ENCODE data around the gene STON1. TPM values are rescaled to one million over a fixed set of nuclear protein-coding genes. Genes with fewer than 3 reads are reported as not detected.
A peak's percentile ranks its signal among the peaks of the same experiment; 100 is the strongest.

STON1 gene
- 7.7 TPM for polyA plus RNA-seq (2013, experiment 1 of 2)
- polyA plus RNA-seq (2013, experiment 2 of 2): 11.9 TPM

GRCh38 chr2:48530033-48530811 lies at the start of gene STON1:
Gene STON1 (plus strand): TSS chr2:48530154. CDS start chr2:48580634, 50,480 bp downstream.
- Histone ChIP-seq H3K4me3 (ENCODE audit: low read length) (peak within 1 kb of the TSS; percentile 85), H3K27me3 (ENCODE audit: insufficient read depth, low read length) (no peaks in the 10 kb centered on the region), H3K27ac (ENCODE audit: low read depth, low read length) (0 out of 2 replicates have a peak within 1 kb of the TSS, but pooled peaks have one; percentile 37), H3K9ac (ENCODE audit: low read depth, low read length) (peak within 1 kb of the TSS; percentile 68), H3K36me3 (ENCODE audit: insufficient read depth, low read length) (no peaks in the 10 kb centered on the region), H3K9me3 (ENCODE audit: insufficient read depth, low read depth, low read length) (no peaks in the 10 kb centered on the region), H3K4me1 (ENCODE audit: insufficient read depth, low read length) (peaks cover 23% of the 10 kb centered on the region)
- under 1% methylated on average over 50 of the region's 62 CpGs for WGBS

GRCh38 chr2:48480526-48480925 lies 49.4 kb upstream of the STON1 start:
- Histone ChIP-seq H3K9me3 (ENCODE audit: insufficient read depth, low read depth, low read length) (no peaks in the 10 kb centered on the region), H3K9ac (ENCODE audit: low read depth, low read length) (no peak overlapping the region), H3K4me1 (ENCODE audit: insufficient read depth, low read length) (no peaks in the 10 kb centered on the region), H3K4me3 (ENCODE audit: low read length) (no peak overlapping the region), H3K27ac (ENCODE audit: low read depth, low read length) (no peak overlapping the region), H3K27me3 (ENCODE audit: insufficient read depth, low read length) (no peaks in the 10 kb centered on the region), H3K36me3 (ENCODE audit: insufficient read depth, low read length) (peaks cover 57% of the 10 kb centered on the region)
- WGBS: 98% methylated on average over 2 of the region's 3 CpGs

GRCh38 chr2:48482313-48482712 lies 47.6 kb upstream of the STON1 start:
- Histone ChIP-seq H3K27me3 (ENCODE audit: insufficient read depth, low read length) (no peaks in the 10 kb centered on the region), H3K4me1 (ENCODE audit: insufficient read depth, low read length) (no peaks in the 10 kb centered on the region), H3K36me3 (ENCODE audit: insufficient read depth, low read length) (peaks cover 72% of the 10 kb centered on the region), H3K27ac (ENCODE audit: low read depth, low read length) (no peak overlapping the region), H3K4me3 (ENCODE audit: low read length) (no peak overlapping the region), H3K9ac (ENCODE audit: low read depth, low read length) (no peak overlapping the region), H3K9me3 (ENCODE audit: insufficient read depth, low read depth, low read length) (no peaks in the 10 kb centered on the region)
- 83% methylated on average over 1 of the region's 1 CpG for WGBS

- H3K27ac ChIP-seq (ENCODE audit: low read depth, low read length): no peak overlapping the region
- H3K4me3 ChIP-seq (ENCODE audit: low read length): no peak overlapping the region
- 73% methylated on average over 4 of the region's 5 CpGs for WGBS
- H3K9me3 ChIP-seq (ENCODE audit: insufficient read depth, low read depth, low read length): no peaks in the 10 kb centered on the region
- H3K4me1 ChIP-seq (ENCODE audit: insufficient read depth, low read length): no peaks in the 10 kb centered on the region
- no peaks in the 10 kb centered on the region for H3K27me3 ChIP-seq (ENCODE audit: insufficient read depth, low read length)
- no peak overlapping the region for H3K9ac ChIP-seq (ENCODE audit: low read depth, low read length)
- H3K36me3 ChIP-seq (ENCODE audit: insufficient read depth, low read length): peaks cover 74% of the 10 kb centered on the region
Observed at GRCh38 chr2:48482769-48483168, 47.2 kb upstream of the STON1 start.

GRCh38 chr2:48483506-48483905 lies 46.4 kb upstream of the STON1 start:
- WGBS: 94% methylated on average over 4 of the region's 4 CpGs
- Histone ChIP-seq H3K27ac (ENCODE audit: low read depth, low read length) (no peak overlapping the region), H3K4me1 (ENCODE audit: insufficient read depth, low read length) (no peaks in the 10 kb centered on the region), H3K4me3 (ENCODE audit: low read length) (no peak overlapping the region), H3K36me3 (ENCODE audit: insufficient read depth, low read length) (peaks cover 74% of the 10 kb centered on the region), H3K27me3 (ENCODE audit: insufficient read depth, low read length) (no peaks in the 10 kb centered on the region), H3K9ac (ENCODE audit: low read depth, low read length) (no peak overlapping the region), H3K9me3 (ENCODE audit: insufficient read depth, low read depth, low read length) (no peaks in the 10 kb centered on the region)

GRCh38 chr2:48483916-48484315 lies 46.0 kb upstream of the STON1 start:
- 95% methylated on average over 6 of the region's 6 CpGs for WGBS
- Histone ChIP-seq H3K36me3 (ENCODE audit: insufficient read depth, low read length) (peaks cover 78% of the 10 kb centered on the region), H3K9me3 (ENCODE audit: insufficient read depth, low read depth, low read length) (no peaks in the 10 kb centered on the region)

GRCh38 chr2:48488545-48488944 lies 41.4 kb upstream of the STON1 start:
- no peaks in the 10 kb centered on the region for H3K4me1 ChIP-seq (ENCODE audit: insufficient read depth, low read length)
- H3K4me3 ChIP-seq (ENCODE audit: low read length): no peak overlapping the region
- H3K9ac ChIP-seq (ENCODE audit: low read depth, low read length): no peak overlapping the region
- no peaks in the 10 kb centered on the region for H3K9me3 ChIP-seq (ENCODE audit: insufficient read depth, low read depth, low read length)
- H3K27me3 ChIP-seq (ENCODE audit: insufficient read depth, low read length): no peaks in the 10 kb centered on the region
- H3K36me3 ChIP-seq (ENCODE audit: insufficient read depth, low read length): peaks cover 71% of the 10 kb centered on the region
- 98% methylated on average over 3 of the region's 3 CpGs for WGBS
- no peak overlapping the region for H3K27ac ChIP-seq (ENCODE audit: low read depth, low read length)

More at GRCh38 chr2:48483916-48484315, 46.0 kb upstream of the STON1 start:
- H3K4me1 ChIP-seq (ENCODE audit: insufficient read depth, low read length): no peaks in the 10 kb centered on the region
- H3K9ac ChIP-seq (ENCODE audit: low read depth, low read length): no peak overlapping the region
- H3K4me3 ChIP-seq (ENCODE audit: low read length): no peak overlapping the region
- no peak overlapping the region for H3K27ac ChIP-seq (ENCODE audit: low read depth, low read length)
- H3K27me3 ChIP-seq (ENCODE audit: insufficient read depth, low read length): no peaks in the 10 kb centered on the region

- Histone ChIP-seq H3K4me3 (ENCODE audit: low read length) (no peak overlapping the region), H3K36me3 (ENCODE audit: insufficient read depth, low read length) (peaks cover 65% of the 10 kb centered on the region), H3K27me3 (ENCODE audit: insufficient read depth, low read length) (no peaks in the 10 kb centered on the region), H3K9ac (ENCODE audit: low read depth, low read length) (no peak overlapping the region), H3K9me3 (ENCODE audit: insufficient read depth, low read depth, low read length) (no peaks in the 10 kb centered on the region), H3K4me1 (ENCODE audit: insufficient read depth, low read length) (peaks cover 2% of the 10 kb centered on the region), H3K27ac (ENCODE audit: low read depth, low read length) (no peak overlapping the region)
- 94% methylated on average over 2 of the region's 2 CpGs for WGBS
Observed at GRCh38 chr2:48496849-48497248, 33.1 kb upstream of the STON1 start.

- no peaks in the 10 kb centered on the region for H3K9me3 ChIP-seq (ENCODE audit: insufficient read depth, low read depth, low read length)
- H3K4me3 ChIP-seq (ENCODE audit: low read length): no peak overlapping the region
- H3K4me1 ChIP-seq (ENCODE audit: insufficient read depth, low read length): peaks cover 28% of the 10 kb centered on the region
- H3K36me3 ChIP-seq (ENCODE audit: insufficient read depth, low read length): peaks cover 37% of the 10 kb centered on the region
- WGBS: 93% methylated on average over 4 of the region's 4 CpGs
- H3K27me3 ChIP-seq (ENCODE audit: insufficient read depth, low read length): no peaks in the 10 kb centered on the region
- H3K9ac ChIP-seq (ENCODE audit: low read depth, low read length): no peak overlapping the region
- no peak overlapping the region for H3K27ac ChIP-seq (ENCODE audit: low read depth, low read length)
Observed at GRCh38 chr2:48504647-48505327, 25.2 kb upstream of the STON1 start.

- Histone ChIP-seq H3K9ac (ENCODE audit: low read depth, low read length) (no peak overlapping the region), H3K27ac (ENCODE audit: low read depth, low read length) (no peak overlapping the region), H3K27me3 (ENCODE audit: insufficient read depth, low read length) (no peaks in the 10 kb centered on the region), H3K9me3 (ENCODE audit: insufficient read depth, low read depth, low read length) (no peaks in the 10 kb centered on the region), H3K36me3 (ENCODE audit: insufficient read depth, low read length) (peaks cover 38% of the 10 kb centered on the region), H3K4me1 (ENCODE audit: insufficient read depth, low read length) (peaks cover 37% of the 10 kb centered on the region), H3K4me3 (ENCODE audit: low read length) (no peak overlapping the region)
- WGBS: 94% methylated on average over 4 of the region's 4 CpGs
Observed at GRCh38 chr2:48507111-48507510, 22.8 kb upstream of the STON1 start.

GRCh38 chr2:48508461-48509124 lies 21.4 kb upstream of the STON1 start:
- no peak overlapping the region for H3K4me3 ChIP-seq (ENCODE audit: low read length)
- peak overlapping the region; percentile 71 for H3K9ac ChIP-seq (ENCODE audit: low read depth, low read length)
- H3K4me1 ChIP-seq (ENCODE audit: insufficient read depth, low read length): peaks cover 35% of the 10 kb centered on the region
- no peaks in the 10 kb centered on the region for H3K9me3 ChIP-seq (ENCODE audit: insufficient read depth, low read depth, low read length)
- peaks cover 44% of the 10 kb centered on the region for H3K36me3 ChIP-seq (ENCODE audit: insufficient read depth, low read length)
- no peaks in the 10 kb centered on the region for H3K27me3 ChIP-seq (ENCODE audit: insufficient read depth, low read length)
- peak overlapping the region; percentile 97 for H3K27ac ChIP-seq (ENCODE audit: low read depth, low read length)
- 23% methylated on average over 5 of the region's 5 CpGs for WGBS
